NT2/D1 (cell line): ENCODE data around the gene COG7.

Experiments
- SUZ12 ChIP-seq: IDR thresholded peaks from 2 replicates; pipeline ENCODE4 v1.6.1; 2011; ENCODE audit not compliant: insufficient read length, insufficient read depth; ENCODE audit errors: extremely low read depth
- YY1 ChIP-seq: IDR thresholded peaks from 2 replicates; pipeline ENCODE4 v1.6.1; 2011; ENCODE audit not compliant: insufficient read length, insufficient read depth
- ZNF274 ChIP-seq: IDR thresholded peaks from 2 replicates; pipeline ENCODE4 v1.6.1; 2011; ENCODE audit warnings: mild to moderate bottlenecking, low read depth, low read length

DNA sequence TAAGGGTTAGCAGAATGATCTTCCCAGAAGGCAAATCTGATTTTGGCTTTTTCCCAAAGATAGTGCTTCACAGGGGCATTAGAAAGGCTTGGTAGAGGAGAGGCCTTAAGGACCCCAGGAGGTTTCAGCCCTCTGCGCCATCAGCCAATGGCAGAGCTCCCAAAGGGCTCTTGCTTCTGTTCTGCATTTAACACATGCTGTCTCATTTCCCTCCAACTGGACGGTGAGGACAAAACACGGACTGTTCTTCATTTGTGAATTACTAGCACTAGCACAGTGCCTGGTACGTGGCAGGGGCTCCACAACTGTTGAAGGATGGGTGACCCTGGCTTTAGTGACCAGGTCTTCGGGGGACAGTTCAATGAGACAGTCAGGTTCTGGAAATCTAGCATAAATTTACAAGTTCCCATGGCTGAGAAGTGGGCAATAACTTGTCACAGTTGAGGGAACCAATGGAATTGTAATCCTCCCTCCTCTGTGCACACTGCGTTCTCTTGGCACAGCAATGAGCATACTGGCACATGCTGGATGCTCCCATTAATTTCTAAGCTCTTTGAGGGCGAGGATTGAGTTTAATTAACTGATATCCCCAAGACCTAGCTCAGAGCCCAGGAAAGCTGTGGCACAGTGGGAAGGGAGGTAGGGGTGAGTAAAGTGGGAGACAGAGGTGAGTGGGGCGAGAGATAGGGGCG, 45.4 kb downstream of the COG7 start:
- no peak for TF ChIP-seq YY1
- no peak for TF ChIP-seq ZNF274
- no peak for TF ChIP-seq SUZ12
